ENCODE results near the gene ETV3.
"Not testable (repeated sequence)": the region's sequence is repeated elsewhere in the genome, so short reads cannot be mapped to it uniquely, and the experiment has no call there.

ETV3 gene

DNA sequence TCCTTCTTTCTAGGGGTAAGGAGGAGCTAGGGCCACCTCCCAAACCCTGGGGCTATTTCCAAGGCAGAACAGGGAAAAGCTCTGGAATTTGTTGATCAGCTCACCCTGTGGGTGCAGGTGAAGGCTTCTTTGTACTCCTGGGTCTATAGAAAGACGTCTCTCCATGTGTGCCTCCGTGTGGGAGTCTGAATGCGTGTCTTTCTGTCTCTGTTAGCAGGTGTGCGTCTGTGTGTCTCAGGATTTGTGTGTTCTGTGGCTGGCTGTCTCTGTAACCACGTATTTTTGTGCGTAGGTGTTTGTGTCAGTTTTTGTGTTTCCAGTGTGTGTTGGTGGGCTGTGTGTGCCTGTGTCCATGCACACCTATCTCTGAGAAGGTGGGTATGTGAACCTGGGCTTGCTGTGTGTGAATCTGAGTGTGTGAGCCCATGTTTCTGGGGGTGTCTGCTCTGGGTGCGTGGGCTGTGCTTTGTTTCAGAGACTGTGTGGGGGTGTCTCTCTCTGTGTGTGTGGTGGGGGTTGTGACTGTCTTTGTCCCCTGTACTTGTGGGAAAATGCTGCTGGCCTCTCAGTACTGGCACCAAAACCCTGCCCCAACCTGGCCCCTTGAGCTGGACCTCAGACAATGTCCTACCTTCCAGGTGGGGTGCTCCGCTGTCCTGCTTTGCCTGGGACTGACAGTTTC, 25.9 kb downstream of the ETV3 start:
- no peak for DNase-seq (ENCODE audit: low read depth)

DNA sequence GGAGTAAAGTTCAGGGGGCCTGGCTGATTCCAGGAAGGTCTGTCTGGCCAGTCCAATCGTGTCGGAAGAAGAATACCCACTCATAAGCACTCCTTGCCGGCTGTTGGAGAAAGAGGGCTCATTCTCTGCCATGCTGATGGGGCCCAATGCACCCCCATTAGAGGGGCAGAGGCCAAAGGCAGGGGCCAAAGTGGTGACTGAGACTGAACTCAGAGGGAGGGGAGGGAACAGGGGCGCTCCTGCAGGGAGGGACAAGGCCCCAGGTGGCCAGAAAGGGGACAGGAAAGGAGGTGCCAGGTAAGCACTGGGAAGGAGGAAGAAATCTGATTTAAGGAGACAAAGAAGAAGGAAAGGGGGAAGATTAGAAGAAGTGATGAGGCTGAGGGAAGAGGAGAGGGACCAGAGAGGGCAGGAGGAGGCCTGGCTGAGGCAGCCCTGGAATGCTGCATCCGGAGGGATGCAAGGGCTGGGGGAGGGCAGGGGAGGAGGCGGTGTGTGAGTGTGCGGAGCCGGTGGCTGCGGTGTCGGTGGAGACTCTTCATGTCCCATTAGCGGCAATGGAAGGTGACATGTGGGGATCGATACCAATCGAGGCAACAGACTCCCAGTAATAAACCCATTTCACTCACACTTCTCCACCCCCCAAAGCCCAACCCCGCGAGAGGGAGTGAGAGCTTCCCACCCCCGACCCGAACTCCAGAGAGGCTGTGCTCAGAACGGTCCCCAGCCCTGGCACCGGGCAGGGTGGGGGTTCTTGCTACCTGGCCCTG, 26.6 kb downstream of the ETV3 start:
- no peak for DNase-seq (ENCODE audit: low read depth)

DNA sequence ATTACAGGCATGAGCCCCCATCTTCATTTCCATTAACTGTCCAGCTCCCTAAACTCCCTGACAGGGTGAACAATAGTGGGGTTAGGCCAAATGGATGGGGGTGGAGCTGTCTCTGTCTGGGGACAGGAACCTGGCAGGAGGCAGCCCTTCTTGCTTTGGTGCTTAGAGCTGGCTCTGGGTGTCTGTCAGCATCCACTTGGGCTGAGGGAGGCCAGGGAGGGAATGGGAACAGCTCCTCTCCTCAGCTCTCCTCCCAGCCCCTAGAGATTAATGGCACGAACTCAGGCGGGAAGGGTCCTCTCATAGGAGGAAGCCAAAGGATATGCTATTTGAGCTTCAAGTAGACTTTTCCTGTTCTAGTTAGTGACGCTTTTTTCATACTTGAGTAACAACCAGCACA, 27.5 kb downstream of the ETV3 start:
- no peak for DNase-seq (ENCODE audit: low read depth)

DNA sequence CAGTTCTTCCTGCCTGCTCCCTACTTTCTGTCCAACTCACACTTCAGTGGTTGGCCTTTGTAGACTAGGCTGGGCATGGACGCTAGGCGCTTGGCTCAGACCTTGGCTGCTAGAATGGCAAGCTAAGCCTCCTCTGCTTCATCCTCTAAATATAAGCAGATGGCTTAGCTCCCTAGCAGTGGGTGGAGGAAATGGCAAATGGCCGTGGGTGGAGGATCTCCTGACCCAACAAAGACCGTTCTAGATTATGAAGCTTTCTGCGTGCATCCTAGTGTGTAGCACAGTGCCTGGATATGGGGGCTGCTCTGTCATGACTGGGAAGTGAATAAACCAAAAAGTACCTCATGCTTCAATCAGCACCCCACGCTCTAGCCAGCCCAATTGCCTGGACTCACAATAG, 28.2 kb downstream of the ETV3 start:
- no peak for DNase-seq (ENCODE audit: low read depth)

DNA sequence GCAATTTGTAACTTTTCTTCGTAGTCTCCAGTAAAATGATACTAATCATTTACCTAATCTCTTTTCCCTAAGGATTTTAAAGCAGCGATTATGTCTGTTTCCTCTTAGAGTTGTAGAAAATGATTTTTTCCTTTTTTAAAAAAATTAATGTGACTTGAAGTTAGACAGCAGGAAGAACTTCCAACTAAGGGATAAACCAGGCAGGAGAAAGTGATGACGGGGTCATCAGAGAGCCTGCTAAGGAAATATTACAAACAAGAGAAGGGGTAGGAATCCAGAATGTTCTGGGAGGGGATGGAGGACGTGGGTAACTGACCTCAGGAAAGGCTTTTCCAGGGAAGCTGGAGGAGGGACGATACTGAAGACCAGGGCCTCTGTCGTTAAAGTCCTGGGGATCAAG, 29.7 kb downstream of the ETV3 start:
- no peak for DNase-seq (ENCODE audit: low read depth)

DNA sequence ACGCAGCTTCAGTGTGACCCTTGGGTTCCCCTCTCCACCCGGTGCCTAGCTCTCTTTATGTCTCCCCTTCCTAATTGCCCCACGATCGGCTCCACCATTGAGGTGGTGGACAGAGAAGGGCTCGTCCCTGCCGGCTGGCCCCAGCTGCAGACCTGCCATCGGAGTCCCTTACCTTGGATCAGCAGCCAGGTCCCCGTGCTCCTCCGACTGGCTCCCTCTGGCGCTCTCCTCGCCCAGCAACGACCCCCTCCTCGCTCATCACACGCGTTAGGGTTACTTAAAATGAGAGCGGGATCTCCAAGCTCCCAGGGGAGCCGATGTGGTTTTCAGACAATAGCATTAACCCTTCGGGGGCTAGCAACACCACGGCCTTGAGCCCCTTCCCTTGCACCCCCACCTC, 30.5 kb downstream of the ETV3 start:
- no peak for DNase-seq (ENCODE audit: low read depth)

DNA sequence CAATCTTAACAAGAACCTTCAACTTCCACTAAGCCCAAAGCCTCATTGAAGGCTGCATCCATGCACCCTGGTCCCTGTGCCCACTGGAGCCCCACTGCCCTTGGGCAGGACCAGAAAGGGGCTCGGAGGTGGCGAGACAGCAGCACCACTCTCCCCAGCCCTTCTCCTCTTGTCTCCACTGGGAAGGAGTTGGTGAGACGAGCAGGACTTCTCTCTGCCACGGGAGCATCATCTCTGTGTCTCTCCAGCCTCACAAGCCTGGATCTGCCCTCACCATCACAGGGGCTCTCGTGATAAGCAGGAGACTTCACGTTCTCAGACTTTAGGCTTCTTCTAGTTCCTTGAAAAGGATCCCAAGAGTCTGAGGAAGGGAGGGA, 31.4 kb downstream of the ETV3 start:
- DNase-seq (ENCODE audit: low read depth) = no peak

DNA sequence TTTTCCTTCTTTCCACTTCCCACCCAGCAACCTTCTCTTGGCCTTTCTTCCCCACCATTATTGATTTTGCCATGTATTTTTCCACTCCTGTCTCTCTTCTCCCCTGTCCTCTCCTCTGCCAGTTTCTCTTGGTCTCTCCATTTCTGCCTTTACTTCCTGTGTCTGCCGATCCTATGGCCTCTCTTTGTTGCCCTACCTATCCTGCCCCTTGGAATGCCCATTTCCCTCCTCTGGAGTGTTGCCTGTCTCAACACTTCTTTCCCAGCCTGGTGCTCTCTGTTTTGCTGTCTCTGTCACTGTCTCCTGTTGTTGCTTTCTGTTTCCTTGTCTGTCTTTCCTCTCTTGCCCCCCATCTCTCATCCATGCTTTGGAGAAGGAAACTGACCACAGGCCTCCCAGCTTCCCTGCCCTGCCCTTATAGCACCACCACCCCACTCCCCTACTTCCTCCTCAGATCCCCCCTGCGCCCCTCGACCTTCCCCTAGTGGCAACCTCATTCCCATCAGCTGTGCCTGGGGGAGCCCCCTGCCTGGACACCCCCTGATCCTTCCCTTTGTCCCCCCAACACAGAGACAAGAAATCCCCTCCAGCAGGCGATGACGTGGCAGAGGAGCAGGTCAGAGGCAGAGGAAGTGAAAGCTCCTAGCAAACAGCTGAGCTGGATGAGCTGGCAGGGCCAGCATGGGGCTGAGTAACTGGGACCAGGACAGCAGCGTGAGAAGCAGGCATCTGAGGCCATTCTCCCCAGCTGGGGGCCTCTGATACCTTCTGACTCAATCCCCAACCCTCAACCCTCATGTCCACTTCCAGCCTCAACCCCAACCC, 32.0 kb downstream of the ETV3 start:
- peak; percentile 4 for DNase-seq (ENCODE audit: low read depth)

DNA sequence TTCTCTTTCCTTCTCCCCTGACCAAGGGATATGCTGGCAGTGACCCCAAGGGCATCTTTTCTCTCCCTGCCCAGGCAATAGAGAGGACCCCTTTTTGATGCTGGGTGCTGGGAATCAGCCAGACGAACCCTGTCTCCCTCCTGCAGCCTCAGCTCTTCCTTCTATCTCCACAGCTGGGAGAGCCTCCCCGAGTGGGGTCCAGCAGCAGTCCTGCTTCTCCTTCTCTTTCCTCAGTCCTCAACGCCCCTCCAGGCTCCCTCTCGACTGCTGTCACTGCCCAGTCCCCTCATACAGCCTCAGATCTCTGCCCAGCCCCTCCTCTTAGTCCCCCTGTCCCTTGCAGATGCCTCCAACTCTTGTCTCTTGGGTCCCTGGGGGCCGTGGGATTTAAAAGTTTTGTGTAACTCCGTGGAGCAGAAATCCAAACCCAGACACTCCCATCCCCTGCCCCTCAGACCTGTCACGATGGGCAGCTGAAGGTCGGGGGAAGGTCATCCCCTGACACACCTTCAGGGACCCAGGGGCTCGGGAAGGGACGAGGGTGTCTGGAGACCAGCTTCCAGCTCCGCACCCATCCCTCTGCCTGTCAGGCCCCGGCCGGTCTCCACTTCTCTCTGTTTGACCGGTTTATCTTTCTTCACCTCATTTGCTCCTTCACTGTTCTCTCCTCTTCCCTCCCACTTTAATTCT, 32.8 kb downstream of the ETV3 start:
- no peak for DNase-seq (ENCODE audit: low read depth)

DNA sequence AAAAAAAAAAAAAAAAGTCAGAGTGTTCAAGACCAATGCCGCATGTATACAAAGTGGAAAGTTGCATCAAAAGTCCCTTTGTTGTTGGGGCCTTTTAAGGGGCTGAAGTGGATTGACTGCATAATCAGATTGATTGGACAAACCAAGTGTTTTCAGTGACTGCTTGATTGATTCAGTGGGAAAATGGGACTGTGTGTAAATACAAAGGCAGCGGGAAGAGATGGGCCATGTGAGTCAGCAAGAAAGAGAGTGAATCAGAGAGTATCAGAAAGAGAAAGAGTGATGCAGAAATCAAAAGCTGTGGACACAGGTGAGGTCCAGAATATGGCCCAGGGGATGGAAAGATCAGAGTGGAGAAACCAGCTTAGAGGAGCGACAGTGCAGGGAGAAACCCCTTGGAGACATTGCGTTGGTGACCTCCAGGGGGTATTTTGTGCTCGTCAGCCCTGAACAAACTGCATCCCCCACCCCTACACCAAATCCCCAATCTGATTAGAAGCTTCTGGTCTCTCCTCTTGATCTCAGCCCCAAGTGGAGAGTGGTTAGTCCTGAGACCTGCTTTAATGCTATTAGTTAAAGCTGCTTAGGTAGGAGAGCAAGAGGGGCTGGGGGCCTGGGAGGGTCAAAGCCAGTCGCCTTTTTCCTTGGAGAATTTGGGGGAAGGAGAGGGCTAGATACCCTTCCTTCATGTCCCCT, 33.4 kb downstream of the ETV3 start:
- DNase-seq (ENCODE audit: low read depth) = no peak

DNA sequence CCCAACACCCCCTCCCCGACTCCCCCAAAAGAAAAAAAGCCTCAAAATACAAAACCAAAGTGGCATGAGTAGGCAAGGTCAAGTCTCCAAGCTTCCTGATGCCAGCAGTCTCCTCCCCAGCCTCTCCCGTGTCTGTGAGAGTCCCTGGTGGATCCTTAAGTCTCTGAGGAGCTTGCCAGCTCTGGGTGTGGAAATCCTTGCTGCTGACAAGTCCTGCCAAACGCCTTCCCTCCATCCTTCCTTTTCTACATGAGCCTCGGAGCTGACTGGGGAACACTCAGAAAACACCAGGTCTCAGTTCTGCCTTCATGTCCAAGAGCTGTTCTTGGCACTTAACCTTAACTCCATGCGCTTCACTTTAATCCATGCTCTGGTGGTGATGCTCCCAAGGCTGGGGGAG, 34.9 kb downstream of the ETV3 start:
- no peak for DNase-seq (ENCODE audit: low read depth)

DNA sequence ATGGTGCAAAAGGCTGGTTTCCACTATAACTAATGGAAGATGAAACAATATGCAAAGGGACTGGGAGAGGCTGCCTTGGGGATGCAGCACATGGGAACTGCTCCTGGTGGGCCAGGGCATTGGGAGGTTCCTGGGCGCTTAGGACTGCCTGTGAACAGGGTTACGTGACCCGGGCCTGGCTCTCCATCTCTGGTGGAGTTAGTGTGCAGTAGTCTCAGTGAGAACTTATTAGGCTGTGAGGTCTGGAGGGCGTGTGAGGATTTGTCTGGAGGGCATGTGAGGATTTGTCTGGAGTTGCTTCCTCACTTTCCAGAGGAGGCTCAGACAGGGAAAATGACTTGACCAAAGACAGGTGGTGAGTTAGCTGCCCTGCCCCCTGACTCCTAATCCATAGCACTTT, 37.0 kb downstream of the ETV3 start:
- DNase-seq (ENCODE audit: low read depth) = no peak

DNA sequence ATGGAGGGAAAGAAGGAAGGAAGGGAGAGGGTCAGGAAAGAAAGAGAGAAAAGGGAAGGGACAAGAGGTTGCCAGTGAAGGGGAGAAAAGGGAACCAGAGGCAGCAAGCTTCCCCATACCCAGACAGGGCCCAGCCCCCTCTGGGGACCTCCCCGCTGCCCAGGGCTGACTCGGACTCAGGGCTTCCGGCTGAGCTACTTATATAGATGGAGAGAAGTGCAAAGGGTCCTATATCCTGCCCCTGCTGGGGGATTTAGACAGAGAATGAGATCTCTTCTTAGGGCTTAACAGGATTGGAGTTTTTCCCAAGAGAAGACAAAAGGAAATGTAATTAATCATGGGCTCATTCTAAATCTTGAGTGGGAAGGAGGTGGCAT, 38.6 kb downstream of the ETV3 start, which contains the start of gene ETV3L:
TSS of gene ETV3L (minus strand) at position 176 of the 377 bp plus-strand sequence. CDS start 285 bp downstream, outside the sequence.
- DNase-seq (ENCODE audit: low read depth) = no peak

DNA sequence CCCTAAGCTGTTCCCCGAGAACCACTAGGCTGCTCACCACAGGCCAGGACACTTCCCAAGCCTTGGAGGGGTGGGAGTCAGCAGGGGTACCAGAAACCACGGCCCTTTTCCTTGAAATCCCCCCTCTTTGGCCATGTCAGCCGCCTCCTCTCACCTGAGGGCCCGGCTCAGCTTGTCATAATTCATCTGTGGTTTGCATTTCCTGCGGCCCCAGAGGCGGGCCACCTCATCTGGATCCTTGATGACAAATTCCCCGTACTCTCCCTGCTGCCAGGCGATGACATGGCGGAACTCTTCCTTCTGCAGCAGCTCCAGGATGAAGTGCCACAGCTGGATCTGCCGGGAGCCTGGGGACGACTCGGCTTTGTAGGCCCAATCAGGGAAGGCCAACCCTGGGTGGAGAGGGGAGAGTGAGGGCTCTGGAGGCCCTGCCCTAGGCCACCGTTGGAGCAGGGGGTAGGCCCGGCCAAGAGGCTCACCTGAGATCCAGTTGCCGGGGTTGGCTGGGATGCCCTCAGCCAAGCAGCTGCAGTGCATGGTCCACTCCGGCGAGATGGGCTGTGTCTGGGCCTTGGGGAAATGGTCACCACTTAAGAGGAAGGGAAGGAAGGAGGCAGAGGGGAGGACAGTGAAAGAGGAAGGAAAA, 39.1 kb downstream of the ETV3 start:
- not testable (repeated sequence) for DNase-seq (ENCODE audit: low read depth)

DNA sequence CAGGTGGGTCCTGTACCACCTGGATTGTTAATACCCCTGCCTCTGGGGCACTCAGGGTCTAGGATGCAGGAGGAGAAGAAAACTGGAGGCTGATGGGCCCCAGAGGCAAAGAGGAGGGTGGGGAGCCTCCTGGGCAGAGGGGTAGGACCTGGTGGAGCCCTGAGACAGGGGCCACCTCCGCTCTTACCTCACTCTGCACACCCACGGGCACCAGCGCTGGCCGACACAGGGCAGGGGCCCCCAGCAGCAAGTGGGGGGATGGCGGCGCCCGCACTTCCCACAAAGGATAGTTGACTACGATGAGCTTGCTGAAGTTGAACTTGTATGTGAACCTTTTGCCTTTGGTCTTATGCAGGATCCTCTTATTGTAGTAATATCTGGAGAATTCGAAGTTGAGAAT, 39.7 kb downstream of the ETV3 start:
- no peak for DNase-seq (ENCODE audit: low read depth)

DNA sequence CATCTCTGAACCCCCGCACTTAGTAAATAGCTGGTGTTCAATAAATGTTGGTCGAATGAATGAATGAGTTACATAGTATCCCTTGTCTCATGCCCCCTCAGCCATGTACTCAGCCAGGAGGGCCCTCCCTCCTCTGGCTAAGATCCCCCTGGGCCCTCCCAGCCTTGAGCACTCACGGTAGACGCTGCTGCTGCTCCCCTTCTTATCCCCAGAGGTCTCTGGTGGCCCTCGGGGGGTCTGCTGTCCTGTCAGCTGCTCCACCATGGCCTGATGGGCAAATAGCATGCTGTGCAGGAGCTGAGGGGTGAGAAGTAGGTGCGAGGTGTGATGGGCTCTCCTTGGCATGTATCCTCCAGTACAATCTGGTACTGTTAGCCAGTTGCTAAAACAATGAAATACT, 40.5 kb downstream of the ETV3 start:
- no peak for DNase-seq (ENCODE audit: low read depth)

DNA sequence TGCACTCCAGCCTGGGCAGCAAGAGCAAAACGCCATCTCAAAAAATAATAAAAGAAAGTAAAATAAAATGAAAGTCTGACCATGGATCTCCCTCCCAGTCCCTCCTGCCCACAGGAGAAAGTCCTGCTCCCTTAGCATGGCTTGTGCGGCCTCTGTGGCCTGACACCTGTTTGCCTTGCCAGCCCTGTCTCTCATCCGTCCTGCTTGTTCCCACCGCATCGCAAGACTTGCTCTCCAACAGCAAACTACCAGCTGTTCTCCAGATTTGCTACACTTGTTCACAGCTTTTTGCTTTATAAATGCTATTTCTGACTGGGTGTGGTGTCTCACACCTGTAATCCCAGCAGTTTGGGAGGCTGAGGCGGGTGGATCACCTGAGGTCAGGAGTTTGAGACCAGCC, 41.3 kb downstream of the ETV3 start:
- DNase-seq (ENCODE audit: low read depth) = no peak

DNA sequence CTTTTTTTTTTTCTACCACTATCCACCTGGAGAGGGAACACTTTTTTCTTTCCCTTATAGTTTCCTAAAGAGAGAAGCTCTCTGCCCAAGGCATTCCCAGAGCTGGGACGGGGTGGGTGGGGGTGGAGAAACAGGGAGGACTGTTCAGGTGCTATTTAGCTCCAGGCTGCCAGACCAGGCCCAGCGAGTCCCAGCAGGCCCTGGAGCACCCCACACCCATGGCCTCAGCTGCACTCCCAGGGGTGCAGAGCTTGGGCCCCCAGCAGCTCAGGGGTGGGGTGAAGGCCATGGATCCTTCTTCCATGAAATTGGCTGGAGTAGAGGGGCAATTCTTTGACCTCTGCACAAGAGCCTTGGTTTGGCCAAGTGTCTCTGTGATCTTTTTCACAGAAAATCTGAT, 42.6 kb downstream of the ETV3 start:
- DNase-seq (ENCODE audit: low read depth) = no peak

DNA sequence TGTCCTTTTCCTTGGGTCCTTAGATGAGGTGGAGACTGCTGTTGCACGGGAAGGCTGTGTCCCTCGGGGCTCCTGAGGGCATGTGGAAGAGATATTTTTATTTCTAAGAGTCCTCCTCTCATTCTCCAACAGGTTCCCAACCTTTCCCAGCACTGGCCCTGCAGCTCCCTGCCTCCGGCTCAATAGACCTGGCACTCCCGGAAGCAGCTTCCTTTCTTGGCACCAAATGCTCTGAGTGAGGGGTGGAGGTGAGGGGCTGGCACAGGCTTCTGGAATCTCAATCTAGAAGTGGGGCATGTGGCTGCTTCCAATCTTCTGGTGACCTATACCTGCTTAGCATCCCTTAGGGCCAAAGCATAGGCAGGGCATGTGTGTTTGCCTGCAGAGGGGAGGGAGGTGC, 43.1 kb downstream of the ETV3 start:
- no peak for DNase-seq (ENCODE audit: low read depth)

DNA sequence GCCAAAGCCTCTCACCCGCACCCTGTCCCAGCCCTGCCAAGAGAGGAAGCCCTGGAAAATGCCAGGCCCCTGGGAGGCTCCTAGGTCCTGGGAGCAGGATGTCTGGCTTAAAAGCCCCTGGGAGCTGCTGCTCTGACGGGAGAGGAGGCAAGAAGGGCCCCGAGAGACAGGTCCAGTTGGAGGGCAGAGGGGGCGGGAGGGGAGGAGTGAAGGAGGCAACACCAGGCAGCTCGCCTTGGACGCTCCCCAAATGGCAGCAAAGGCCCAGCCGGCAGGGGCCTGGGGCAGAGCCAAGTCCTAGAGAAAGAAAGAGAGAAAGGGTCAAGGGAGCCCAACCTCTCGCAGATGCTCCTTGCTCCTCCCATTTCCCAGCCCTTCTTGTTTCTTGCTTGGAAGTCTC, 45.4 kb downstream of the ETV3 start:
- no peak for DNase-seq (ENCODE audit: low read depth)

DNA sequence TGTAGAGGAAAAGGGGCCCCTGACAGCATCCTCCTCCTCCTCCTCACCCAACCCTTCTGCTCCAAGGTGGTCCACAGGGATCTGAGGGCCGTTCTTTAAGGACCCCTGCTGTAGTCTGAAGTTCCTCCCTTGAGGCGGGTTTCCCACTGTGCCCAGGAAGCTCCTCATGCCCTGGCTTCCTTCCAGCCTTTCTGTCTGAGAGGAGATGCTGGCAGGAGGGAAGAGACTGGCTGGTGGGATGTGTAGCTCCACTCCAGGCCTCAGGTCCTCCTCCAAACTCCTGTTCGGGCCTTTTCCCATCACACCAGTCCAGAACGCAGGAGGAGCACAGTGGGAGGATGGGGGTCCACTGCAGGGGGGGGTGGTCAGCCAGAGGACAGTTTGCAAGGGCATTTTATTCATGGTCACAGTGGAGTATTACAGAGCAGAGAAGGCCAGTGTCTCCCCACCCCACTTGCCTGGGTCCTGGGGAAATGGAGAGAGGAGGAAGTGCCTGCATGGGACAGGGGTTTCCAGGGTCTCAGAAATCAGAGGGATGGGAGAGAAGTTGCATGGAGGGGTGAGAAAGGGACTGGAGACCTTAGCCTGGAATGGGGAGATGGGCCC, 46.4 kb downstream of the ETV3 start:
- DNase-seq (ENCODE audit: low read depth) = no peak
